HepG2 (cell line): ENCODE results near the gene THSD8. TPM values are rescaled to one million over a fixed set of nuclear protein-coding genes. Genes with fewer than 3 reads are reported as not detected.
A peak's percentile ranks its signal among the peaks of the same experiment; 100 is the strongest.

Source experiments
- AGO2 ChIP-seq: fragments of 200-400 bp; formaldehyde crosslinking; optimal IDR thresholded peaks from 2 replicates; pipeline ENCODE3; 2017; ENCODE audit warnings: mild to moderate bottlenecking, low read depth, low read length, moderate library complexity
- ELF1 ChIP-seq: sonication (generic); formaldehyde crosslinking; IDR thresholded peaks from 2 replicates; pipeline ENCODE4 v1.4.0; 2020; ENCODE audit warnings: missing genetic modification reagents
- FOXA3 ChIP-seq: IDR thresholded peaks from 2 replicates; pipeline ENCODE4 v1.6.1; 2016; ENCODE audit warnings: missing genetic modification reagents, missing compliant biosample characterization
- HNF4A ChIP-seq: sonication (generic); formaldehyde crosslinking; IDR thresholded peaks from 2 replicates; pipeline ENCODE4 v1.4.0; 2020; ENCODE audit warnings: missing genetic modification reagents
- HOXD1 ChIP-seq: sonication (generic); formaldehyde crosslinking; IDR thresholded peaks from 2 replicates; pipeline ENCODE4 v1.5.0; 2020; ENCODE audit warnings: missing genetic modification reagents
- KDM5A ChIP-seq: fragments of 200-600 bp; sonication (generic); IDR thresholded peaks from 2 replicates; pipeline ENCODE4 v1.7.0; 2018; ENCODE audit warnings: antibody characterized with exemption, mild to moderate bottlenecking, low read length, borderline replicate concordance
- KIAA2018 ChIP-seq: sonication (generic); formaldehyde crosslinking; IDR thresholded peaks from 2 replicates; pipeline ENCODE4 v1.5.0; 2020; ENCODE audit warnings: mild to moderate bottlenecking, missing genetic modification reagents, borderline replicate concordance
- MYPOP ChIP-seq: sonication (generic); formaldehyde crosslinking; IDR thresholded peaks from 2 replicates; pipeline ENCODE4 v1.8.1; 2023; ENCODE audit warnings: mild to moderate bottlenecking, moderate library complexity, missing genetic modification reagents
- REL ChIP-seq: sonication (generic); formaldehyde crosslinking; conservative IDR thresholded peaks from 2 replicates; pipeline ENCODE4 v1.8.0; 2022; ENCODE audit warnings: mild to moderate bottlenecking, missing genetic modification reagents, moderate library complexity
- SP5 ChIP-seq: IDR thresholded peaks from 2 replicates; pipeline ENCODE4 v1.6.1; 2016; ENCODE audit warnings: low read depth, borderline replicate concordance
- TFDP2 ChIP-seq: sonication (generic); formaldehyde crosslinking; IDR thresholded peaks from 2 replicates; pipeline ENCODE4 v1.4.0; 2020; ENCODE audit warnings: missing genetic modification reagents
- ZBTB2 ChIP-seq: sonication (generic); formaldehyde crosslinking; IDR thresholded peaks from 2 replicates; pipeline ENCODE4 v1.8.0; 2022; ENCODE audit warnings: low read depth, missing genetic modification reagents
- ZNF296 ChIP-seq: sonication (generic); formaldehyde crosslinking; conservative IDR thresholded peaks from 2 replicates; pipeline ENCODE4 v1.5.0; 2020; ENCODE audit warnings: mild to moderate bottlenecking, missing genetic modification reagents
- ZNF597 ChIP-seq: sonication (generic); formaldehyde crosslinking; IDR thresholded peaks from 2 replicates; pipeline ENCODE4 v1.5.0; 2020; ENCODE audit warnings: missing genetic modification reagents
- ZNF652 ChIP-seq: IDR thresholded peaks from 2 replicates; pipeline ENCODE4 v1.6.1; 2016; ENCODE audit warnings: low read depth, borderline replicate concordance
- polyA plus RNA-seq, 8 experiments: library from polyadenylated mRNA; depleted of rRNA in 3 of 8; stranded (reverse) in 7 of 8; unstranded in 1 of 8; fragments of >200 nt; fragmentation: Illumina TruSeq in 4 of 8; extraction: Trizol in 4 of 8; gene quantifications; 2 replicates each; pipeline versions ENCODE4 v1.2.1 to v1.2.3, GENCODE V29; 2011 to 2016; ENCODE audit warnings: low read depth in 4 of 8, missing spikeins in 1 of 8, mixed read lengths in 1 of 8; ENCODE audit not compliant: insufficient read depth in 1 of 8
- total RNA-seq, 5 experiments: library from RNA; depleted of rRNA; stranded (reverse); fragments of >200 nt; fragmentation: Illumina TruSeq; extraction: Trizol; gene quantifications; 2 replicates each; pipeline ENCODE4 v1.2.3, GENCODE V29; 2016; ENCODE audit warnings: low read depth in 1 of 5

Gene THSD8
- total and polyA plus RNA-seq, 2 of the 13 experiments (the other 11 are each of a cell fraction or from before 2014, with no cell fraction given): 4.8 to 14.9 TPM

- peak; percentile 80 for TF ChIP-seq AGO2
- TF ChIP-seq HNF4A: peak; percentile 23; the same call in 1 of the 2 replicates
- peak; percentile 35 for TF ChIP-seq ZBTB2
- TF ChIP-seq ZNF296 (CRISPR knock-in tag): no peak
- 0 out of 2 replicates have a peak, but pooled peaks have one; percentile 28 for TF ChIP-seq KDM5A
- TF ChIP-seq KIAA2018 (CRISPR knock-in tag): 0 out of 2 replicates have a peak, but pooled peaks have one; percentile 61
- peak; percentile 74; the same call in 1 of the 2 replicates for TF ChIP-seq HOXD1 (CRISPR knock-in tag)
- no peak for TF ChIP-seq ZNF597 (CRISPR knock-in tag)
- peak; percentile 96 for TF ChIP-seq SP5
- no peak for TF ChIP-seq ZNF652
- TF ChIP-seq MYPOP (CRISPR knock-in tag): peak; percentile 87; the same call in 1 of the 2 replicates
- peak; percentile 97 for TF ChIP-seq ELF1 (CRISPR knock-in tag)
- peak; percentile 79 for TF ChIP-seq TFDP2
- TF ChIP-seq REL: peak; percentile 86; the same call in 1 of the 2 replicates
- peak; percentile 98 for TF ChIP-seq FOXA3 (CRISPR knock-in tag)
Observed at GRCh38 chr19:12791345-12792050, 10.4 kb upstream of the THSD8 start, which contains the start of gene JUNB (continued).
